HG03097 (cell line): ENCODE results near the gene ZNF175.

Experiments used
- ATAC-seq: cut with Tn5 transposase; IDR thresholded peaks from one replicate; pipeline ENCODE4 v1.9.1; 2021; ENCODE audit not compliant: unreplicated experiment, low FRiP score

Gene ZNF175

DNA sequence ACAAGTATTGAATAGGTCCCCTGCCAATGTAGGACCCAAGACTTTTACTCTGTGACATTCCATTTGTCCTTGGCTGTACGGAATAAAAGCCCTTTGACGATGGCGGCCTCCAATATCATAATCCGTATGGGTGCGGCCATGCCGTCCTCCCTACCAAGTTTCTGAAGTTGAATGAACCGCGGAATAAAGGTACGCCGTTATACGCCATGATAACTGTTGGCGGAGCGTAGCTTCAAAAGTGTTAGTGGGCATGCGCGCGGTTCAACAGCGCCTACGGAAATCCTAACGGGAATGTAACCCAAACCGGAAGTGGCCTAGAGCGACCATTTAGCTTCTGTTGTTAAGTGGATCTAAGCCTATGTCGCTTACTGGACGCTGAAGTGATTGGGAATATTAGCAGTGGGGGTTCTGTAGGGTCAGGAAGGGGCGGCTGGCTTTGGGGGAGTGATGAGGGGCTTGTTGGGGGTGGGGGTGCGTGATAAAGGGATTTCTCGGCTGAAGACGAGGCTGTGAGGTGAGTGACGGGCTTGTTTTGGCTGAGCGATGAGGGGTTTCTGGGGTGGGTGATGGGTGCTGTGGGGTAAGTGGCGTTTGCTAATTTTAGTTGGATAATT is at the start of gene ZNF175:
ZNF175 (plus strand) TSS at position 322 of the 614 bp plus-strand sequence. CDS start 2,047 bp downstream, outside the sequence.
- peak; percentile 84 for ATAC-seq

DNA sequence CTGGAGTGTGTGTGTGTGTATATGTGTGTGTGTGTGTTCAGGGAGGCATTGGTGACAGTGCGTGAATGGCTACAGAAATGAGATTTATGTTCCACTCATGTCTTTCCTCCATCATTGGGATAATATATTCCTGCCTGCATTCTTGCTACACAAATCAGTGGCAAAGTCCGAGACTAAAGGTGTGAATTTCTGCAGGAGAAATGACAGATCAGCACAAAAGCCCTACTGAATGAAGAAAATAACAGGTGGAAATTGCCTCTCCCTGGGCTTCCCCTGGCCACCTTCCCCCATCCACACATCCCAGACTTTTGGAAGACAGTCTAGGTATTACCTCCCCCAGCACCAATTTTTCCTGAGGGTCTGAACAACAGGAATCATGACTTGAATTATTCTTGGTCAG is 49.7 kb upstream of the ZNF175 start:
- no peak for ATAC-seq

DNA sequence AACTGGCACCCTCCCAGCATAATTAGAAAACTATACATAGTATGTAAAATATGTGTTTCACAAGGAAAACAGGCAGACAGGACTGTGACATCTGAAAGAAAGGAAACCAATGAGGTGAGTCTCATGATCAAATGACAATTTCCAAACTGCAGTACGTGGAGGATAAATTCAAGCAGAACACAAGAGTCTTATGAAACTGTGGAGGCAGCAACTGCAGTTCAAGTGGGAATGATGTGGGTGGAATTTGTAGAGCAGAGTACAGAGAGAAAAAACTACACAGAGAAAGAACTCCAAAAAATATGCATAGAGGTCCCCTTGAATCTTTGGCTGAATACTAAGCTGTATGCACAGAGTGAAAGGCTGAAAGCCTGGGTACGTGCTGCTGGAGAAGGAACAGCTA is 49.3 kb upstream of the ZNF175 start:
- ATAC-seq: no peak

DNA sequence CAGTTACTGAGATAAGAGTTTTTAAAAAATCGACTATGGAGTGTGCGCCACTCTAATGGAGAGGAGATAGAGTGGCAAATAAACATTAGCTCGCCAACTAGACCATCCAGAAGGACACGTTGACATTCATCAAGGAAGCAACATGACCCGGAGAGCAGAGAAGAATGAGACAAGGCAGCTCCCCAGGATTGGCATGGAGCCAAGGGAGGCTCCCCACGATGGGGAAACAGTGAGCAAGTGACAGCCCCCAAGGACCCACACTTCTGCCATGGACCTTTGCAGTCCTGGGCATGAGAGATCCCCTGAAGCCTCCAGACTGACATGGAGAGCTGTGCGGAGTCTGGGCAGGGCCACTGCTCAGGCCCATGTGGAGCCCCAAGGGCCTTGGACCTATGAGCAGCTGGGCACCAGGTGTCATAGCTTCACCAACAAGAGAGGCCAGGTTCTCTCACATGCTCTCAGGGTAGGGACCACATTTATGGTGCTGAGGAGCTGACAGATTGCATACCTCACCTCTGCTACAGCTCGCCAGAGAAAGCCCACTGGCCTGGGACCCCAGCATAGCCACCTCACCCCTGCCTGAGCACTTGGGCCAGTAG is 46.3 kb upstream of the ZNF175 start:
- ATAC-seq: no peak

DNA sequence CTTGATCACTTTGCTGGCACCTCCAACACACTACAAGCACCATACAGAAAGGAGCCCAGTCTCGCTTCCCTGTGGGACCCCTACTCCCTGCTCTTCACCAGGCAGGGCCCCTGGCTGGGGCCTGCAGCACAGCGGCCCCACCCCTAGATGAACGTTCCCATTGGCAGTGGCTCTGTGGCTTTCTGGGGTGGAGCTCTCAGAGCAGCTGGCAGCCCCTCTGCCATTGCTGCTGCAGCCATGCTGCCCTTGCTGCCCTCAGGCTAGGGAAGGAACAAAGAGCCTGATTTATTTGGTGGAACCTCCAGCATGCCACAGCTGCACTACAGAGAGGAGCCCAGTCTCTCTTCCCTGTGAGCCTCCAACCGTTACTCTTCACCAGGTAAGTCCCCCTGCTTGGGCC is 45.4 kb upstream of the ZNF175 start:
- ATAC-seq: no peak

DNA sequence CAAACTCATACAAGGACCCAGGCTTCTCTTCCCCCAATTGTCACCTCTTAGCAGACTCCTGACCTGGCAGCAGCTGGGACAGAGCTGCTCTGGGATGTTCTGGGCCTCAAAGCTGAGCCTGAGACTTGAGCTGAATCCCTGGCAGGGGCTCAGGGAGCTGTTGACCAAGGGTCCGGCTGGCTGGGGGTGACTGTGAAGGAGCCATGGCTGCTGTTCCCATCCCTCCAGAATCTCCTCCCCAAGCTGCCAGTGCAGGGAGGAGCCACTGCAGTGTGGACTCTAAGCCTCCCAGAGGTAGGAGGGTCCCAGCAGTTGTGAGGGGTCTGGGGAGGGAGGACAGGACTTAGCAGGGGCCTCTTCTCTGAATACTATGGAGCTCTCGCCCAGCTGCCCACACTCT is 41.8 kb upstream of the ZNF175 start:
- ATAC-seq: no peak

DNA sequence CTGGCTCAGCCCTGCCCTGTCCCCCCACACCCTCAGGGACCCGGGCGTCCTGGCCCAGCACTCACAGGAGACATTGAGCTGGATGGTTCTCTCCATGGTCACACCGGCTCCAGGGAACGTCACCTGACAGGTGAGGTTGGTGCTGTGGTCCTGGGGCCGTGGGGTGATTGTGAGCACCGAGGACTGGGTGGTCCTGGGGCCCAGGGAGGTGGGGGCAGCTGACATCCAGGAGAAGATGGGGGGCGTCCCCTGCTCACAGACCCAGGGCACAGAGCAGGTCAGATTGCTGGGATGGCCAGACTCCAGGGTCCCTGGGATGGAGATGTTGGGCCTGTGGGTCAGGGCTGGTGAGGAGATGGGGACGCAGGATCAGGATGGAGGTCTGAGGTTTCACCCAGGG is 40.5 kb upstream of the ZNF175 start:
- no peak for ATAC-seq

DNA sequence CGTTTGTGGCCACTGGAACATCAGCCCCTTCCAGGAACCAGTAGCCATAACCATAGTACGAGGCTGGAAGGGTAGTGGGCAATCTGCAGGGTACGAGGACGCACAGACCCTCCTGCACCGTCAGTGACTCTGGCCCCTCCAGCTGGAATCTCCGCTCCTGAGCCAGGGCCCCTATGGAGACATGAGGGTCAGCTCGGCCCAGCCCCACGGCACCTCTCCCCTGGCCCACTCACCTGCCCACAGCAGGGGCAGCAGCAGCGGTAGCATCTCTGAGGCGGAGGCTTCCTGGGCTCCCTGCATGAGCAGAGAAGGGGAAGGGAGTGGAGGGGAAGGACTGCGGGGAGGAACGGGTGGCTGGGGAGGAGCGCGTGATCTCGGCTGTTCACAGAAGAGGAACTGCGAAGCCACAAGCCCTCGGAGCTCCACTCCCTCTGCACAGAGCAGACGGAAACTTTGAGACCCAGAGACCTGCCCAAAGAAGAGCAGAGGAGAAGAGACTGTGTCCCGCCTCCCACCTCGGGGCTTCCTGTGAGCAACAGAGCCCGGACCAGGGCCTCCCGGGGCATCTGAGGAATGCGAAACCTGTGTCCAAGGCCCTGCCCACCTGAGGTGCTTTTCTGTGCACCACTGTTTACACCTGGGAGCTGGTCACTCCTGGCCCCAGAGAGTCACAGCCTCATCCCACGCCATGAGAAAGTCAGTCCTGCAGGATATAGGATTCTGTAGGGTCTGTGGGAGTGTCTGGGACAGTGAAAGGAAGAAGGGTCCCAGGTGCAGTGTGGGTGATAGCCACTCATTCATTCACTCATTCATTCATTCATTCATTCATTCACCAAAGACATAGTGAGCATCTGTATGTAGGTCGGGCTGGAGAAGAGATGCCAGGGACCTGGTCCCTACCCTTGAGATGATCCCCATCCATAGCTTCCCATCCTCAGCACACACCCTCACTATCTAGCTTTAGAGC is 39.5 kb upstream of the ZNF175 start, which contains the start of gene SIGLEC6:
SIGLEC6 (minus strand) TSS at position 322 of the 967 bp plus-strand sequence; CDS start at position 300, 22 bp downstream.
- no peak for ATAC-seq

DNA sequence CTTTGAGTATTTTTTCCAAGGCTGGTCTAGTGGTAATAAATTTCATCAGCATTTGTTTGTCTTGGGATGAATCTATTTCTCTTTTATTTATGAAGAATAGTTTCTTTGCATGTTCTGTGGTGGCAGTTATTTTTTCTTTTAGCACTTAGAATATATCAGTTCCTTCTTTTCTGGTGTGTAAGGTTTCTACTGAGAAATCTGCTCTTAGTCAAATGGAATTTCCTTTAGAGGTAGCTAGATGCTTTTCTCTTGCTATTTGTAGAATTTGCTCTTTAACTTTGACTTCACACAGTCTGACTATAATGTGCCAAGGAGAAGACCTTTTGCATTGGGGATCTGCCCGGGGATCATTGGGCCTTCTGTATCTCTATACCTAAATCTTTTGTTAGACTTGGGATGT is 35.5 kb upstream of the ZNF175 start:
- no peak for ATAC-seq

DNA sequence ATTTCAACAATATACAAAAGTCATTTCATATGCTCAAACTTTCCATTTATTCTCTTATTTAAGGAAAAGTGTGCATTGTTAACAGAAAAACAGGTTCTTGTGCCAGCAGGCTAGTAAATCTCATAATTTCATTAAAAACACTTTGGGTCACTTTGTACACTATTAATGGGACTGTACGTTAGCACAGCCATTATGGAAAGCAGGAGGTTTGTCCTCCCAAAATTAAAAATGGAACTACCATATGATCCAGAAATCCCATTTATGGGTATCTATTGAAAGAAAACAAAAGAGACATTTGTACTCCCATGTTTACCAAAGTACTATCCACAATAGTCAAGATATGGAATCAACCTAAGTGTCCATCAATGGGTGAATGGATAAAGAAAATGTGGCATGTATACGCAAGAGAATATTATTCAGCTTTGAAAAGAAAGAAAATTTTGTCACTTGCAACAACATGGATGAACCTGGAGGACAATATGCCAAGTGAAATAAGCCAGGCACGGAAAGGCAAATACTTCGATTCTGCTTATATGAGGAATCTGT is 31.2 kb upstream of the ZNF175 start:
- ATAC-seq: no peak

DNA sequence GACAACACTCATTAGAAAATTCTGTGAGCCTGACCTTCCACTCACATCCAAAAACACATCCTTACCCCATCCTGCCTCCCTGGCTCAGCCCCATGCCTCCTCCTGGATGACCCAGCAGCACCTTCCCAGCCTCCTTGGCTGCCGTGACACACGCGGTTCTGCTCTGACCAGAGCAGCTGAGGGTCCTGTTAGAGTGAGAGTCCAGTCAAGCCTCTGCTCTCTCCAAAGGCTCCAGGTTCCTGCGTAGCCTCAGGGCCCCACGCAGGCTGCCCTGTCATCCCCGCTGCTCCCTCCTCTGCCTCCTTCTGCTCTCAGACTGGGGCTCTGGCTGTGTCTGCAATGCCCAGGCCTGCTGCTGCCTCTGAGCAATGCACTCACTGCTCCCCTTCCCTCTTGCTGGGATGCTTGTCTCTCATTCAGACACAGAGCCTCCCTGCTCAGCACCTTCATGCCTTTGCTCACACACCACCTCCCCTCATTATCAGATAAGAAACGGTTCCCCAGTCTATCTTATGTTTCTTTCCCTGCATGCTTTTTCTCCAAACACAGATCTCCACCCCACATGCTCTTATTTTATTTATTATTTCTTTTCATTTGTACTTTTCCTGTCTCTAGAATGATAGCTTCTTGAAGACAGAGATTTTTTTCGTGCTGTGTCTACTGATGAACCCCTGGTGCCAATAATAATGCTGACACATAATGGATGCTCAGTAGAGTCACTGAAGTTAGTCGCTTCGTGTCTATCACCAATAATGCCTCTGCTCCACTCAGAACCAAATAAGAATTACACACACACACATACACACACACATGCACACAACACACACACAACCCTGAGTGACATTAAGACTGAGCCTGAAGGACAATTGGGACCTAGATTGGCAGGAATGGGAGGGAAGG is 29.4 kb upstream of the ZNF175 start:
- no peak for ATAC-seq

DNA sequence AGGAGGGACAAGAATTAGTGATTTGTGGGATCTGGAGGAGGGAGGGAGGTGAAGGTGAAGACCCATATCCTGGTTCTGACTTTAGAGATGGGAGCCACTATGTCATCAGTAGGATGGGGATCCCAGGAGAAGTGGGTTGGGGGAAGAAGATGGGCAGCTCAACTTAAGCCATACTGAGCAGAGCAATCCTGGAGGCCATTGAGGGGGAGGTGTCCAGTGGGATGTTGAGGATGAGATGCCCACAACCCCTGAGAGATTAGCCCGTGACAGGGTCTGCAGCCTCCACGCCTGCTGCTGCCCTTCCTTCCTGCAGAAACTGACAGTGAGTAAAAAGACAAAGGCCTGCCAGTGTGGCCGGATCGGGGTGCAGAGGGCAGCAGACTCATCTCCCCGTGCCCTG is 28.4 kb upstream of the ZNF175 start:
- no peak for ATAC-seq

DNA sequence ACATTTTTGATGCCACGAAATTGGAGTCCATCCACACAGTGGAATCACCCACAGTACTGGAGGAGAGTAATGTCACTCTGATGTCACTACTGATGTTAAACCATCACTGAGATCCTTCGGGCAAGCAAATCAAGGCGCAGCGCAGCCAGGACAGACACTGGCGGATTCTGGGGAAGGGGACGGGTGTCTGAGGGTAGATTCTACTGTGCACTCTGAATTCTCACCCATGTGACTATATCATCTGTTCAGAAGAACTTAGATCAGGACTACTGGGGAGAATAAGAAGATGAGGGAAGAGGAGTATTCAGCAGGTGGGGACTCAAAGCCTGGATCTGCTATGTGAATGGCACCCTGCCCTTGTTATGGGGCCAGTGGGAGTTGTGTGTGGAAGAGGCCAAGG is 27.0 kb upstream of the ZNF175 start:
- no peak for ATAC-seq

DNA sequence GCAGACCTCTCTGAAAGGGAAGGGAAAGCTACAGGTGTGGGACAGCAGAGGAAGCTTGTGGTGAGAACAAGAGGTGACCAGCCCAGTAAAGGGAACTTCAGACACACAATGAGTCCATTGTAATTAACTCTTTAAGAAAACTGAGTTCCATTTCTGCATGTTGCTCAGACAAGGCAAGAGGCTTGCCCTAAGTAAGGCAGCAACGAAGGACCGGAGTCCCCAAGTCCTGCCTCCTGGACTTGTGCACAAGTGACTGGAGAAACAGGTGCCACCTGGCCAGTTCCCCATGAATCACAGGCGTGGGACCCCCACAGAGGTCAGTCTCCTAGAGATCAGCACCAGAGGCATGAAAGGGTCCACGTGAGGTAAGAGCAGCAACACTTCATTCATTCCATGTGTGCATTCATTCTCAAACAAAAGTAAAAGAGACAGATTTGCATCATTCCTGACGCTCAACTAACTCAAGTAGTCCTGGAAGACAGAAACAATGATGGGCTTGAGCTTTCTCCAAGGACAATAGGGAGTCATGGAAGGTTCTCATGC is 24.9 kb upstream of the ZNF175 start:
- no peak for ATAC-seq

DNA sequence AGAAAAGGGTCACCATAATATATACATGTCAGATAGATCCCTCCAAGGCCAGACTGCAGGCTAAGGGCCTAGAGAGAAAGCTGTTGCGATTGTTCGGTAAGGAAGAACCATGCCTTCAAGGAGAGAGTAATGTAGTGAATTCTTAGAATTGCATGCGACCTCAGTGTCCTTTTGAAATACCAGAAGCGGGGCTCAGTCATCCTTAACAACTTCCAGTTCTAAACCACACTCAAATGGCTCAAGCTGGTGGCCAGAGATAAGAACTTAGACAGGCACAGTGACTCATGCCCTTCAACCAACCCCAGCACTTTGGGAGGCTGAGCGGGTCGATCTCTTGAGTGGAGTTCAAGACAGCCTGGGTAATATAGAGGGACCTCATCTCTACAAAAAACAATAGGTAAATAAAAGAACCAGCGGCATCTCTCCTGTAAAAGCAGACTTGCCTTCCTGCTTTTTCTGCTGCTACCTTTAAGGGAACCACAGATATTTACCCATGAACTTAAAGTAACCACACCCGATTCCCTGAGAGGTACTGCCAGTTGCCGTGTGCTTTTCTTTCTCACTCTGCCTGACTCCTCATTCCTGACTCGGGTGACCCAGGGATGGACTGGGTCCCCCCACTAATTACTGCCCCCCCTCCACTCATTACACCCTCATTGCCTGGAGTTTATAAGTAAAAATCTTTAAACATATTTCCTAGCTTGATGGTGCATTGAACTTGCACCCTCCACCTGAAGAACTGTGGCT is 24.3 kb upstream of the ZNF175 start:
- ATAC-seq: no peak

DNA sequence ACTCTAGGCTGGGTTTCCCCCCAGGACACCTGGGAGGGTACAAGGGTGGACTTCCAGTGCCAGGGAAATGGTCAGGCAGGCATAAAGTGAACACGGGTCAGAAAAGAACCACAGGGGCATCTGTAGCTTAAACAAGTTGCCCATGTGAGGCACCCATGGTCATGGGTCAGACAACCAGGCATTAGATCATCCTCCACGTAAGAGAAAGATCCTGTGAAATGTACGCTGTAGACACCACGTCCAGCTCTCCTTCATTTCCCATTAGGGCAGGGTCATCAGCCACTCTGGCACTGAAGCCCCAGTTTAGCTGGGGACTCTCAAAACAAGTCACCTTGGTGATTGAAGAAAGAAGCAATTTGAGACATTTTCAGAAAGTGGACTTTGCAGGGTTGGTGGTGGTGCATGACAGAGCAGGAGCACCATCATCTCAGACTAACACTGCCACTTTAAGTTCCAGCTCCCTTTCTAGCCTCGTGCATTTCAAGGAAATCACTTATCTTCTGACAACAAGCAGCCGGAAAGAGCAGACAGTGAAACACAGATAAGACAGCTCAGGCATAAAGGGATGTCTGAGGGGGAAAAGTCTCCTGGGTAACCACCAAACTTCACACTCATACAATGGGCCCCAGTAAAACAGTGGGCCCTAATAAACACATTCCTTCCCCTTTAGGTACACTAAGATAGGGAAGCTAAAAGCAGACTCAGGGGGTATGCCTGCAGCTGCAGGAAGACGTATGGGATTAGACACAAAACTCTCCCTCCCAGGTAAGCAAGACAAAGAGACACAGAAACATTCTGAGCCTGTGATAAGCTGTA is 23.5 kb upstream of the ZNF175 start:
- ATAC-seq: no peak

DNA sequence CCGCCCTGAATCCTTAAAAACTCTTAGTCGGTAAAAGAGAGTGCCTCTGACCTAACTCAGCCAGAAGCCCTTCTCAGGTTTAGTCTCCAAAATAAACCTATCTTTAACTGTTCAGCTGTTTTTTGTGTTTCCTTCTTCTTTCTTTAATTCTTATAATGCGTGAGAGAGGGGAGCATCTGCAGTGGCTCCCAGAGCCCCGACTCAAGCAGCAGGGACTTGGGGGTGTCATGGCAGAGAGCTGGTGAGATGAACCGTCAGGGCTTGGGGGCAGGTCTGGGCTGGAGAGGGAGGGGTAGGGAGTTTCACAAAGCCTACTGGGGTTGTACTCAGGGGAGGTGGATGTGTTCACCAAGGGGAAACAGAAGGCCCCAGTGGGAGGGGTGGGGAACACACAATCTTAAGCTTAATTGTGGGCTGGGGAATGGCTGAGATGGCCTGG is 22.9 kb upstream of the ZNF175 start:
- no peak for ATAC-seq

DNA sequence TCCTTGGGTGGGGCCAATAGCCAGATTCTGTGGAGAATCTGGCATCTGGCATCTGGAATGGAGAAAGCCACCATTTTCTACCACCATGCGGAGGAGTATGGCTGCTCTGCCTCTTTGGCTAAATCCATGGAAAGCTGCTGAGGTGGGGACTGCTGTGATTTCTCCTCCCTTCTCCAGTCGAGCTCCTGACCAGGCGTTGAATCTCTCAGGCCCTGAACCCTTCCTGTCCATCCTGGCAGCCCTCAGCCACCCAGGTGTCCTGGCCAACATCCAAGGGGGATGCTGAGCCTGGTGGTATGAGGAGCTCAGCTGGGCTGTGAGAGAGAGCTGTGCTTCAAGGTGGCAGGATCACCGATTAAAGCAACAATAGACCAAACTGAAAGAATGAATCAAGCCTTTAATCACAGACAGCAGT is 22.2 kb upstream of the ZNF175 start:
- ATAC-seq: no peak
